Mucosa of descending colon (tissue), 3 donors: Measurements from ENCODE around the gene NOXA1. TPM values are rescaled to one million over a fixed set of nuclear protein-coding genes. Genes with fewer than 3 reads are reported as not detected.

Experiments
- ATAC-seq: fragments of 200-7000 bp; cut with Tn5 transposase; one replicate; pipeline ENCODE4 v1.9.1; 2020; ENCODE audit warnings: mild to moderate bottlenecking, moderate library complexity
- DNase-seq, 3 donors: peaks; one replicate each; pipeline ENCODE4 v3.0.0-alpha.2; 2020
- H3K36me3 ChIP-seq: fragments of 200-600 bp; one replicate; pipeline ENCODE4 v1.8.0; 2021; ENCODE audit warnings: low read depth, mild to moderate bottlenecking
- H3K4me1 ChIP-seq: fragments of 200-600 bp; one replicate; pipeline ENCODE4 v1.8.0; 2021; ENCODE audit warnings: low read depth, mild to moderate bottlenecking
- H3K4me3 ChIP-seq: fragments of 200-600 bp; one replicate; pipeline ENCODE4 v1.8.0; 2021; ENCODE audit warnings: mild to moderate bottlenecking
- H3K9me3 ChIP-seq: fragments of 200-600 bp; one replicate; pipeline ENCODE4 v1.8.0; 2021; ENCODE audit warnings: mild to moderate bottlenecking
- CTCF ChIP-seq: fragments of 200-600 bp; IDR thresholded peaks from one replicate; pipeline ENCODE4 v1.8.0; 2022; ENCODE audit warnings: antibody characterized with exemption, mild to moderate bottlenecking
- intact Hi-C, 2 donors: fragments of 100-400 bp; cut with DNase I in 1 of 2; cut with micrococcal nuclease in 1 of 2; formaldehyde crosslinking; loops; one replicate each; pipeline versions ENCODE4 v1.11.0 to v1.11.1; 2022; cut with DNase I, micrococcal nuclease
- total RNA-seq, 3 donors: library from RNA; stranded (reverse); fragmentation: NEBNext Ultra II Directional in 2 of 3; extraction: Animal tissue kit (Norgen Biotek cat#: 25700) in 2 of 3; gene quantifications; one replicate each; pipeline versions ENCODE4 v1.2.1 to v1.2.4, GENCODE V29; 2021 to 2023
- donor health status: DM: no; HTN: no; CAD: no; lungs with moderate emphysema.
- donor health status: DM: no; HTN: no; CAD: no.
- donor health status: DM: no; HTN: yes; CAD: no.

Gene NOXA1
- total RNA-seq, 3 donors from 2014 or later: 18.0 to 41.5 (median 27.2) TPM

GRCh38 chr9:137403269-137403668, 19.9 kb upstream of the NOXA1 start:
- peaks cover 29% of the 10 kb centered on the region for H3K4me1 ChIP-seq
- peak in 1 of 3 donors; percentile 33 for DNase-seq
- no peaks in the 10 kb centered on the region for H3K36me3 ChIP-seq
- no peak for ATAC-seq
- no peaks in the 10 kb centered on the region for H3K9me3 ChIP-seq
- TF ChIP-seq CTCF: no peak
- intact Hi-C loops: no loop called here
- H3K4me3 ChIP-seq: no peak overlapping the region

GRCh38 chr9:137404961-137405567, 18.1 kb upstream of the NOXA1 start:
- TF ChIP-seq CTCF: no peak
- Histone ChIP-seq H3K36me3 (no peaks in the 10 kb centered on the region), H3K9me3 (no peaks in the 10 kb centered on the region), H3K4me1 (peaks cover 20% of the 10 kb centered on the region), H3K4me3 (no peak overlapping the region)
- ATAC-seq (no peak), DNase-seq (peak in 1 of 3 donors; percentile 40)
- intact Hi-C loops: loop anchor here in 1 of 2 donors (5.0 kb wide), 1 partner anchor 113 kb away; no protein-coding TSS in a partner anchor

GRCh38 chr9:137405677-137406081, 17.5 kb upstream of the NOXA1 start:
- no peaks in the 10 kb centered on the region for H3K36me3 ChIP-seq
- DNase-seq: no peak
- H3K9me3 ChIP-seq: no peaks in the 10 kb centered on the region
- no peak for TF ChIP-seq CTCF
- no peak for ATAC-seq
- peaks cover 17% of the 10 kb centered on the region for H3K4me1 ChIP-seq
- intact Hi-C loops: loop anchor here in 1 of 2 donors (5.0 kb wide), 1 partner anchor 113 kb away; no protein-coding TSS in a partner anchor
- H3K4me3 ChIP-seq: no peak overlapping the region

GRCh38 chr9:137406085-137406760, 17.0 kb upstream of the NOXA1 start:
- Histone ChIP-seq H3K9me3 (no peaks in the 10 kb centered on the region), H3K4me3 (no peak overlapping the region), H3K36me3 (no peaks in the 10 kb centered on the region), H3K4me1 (peaks cover 22% of the 10 kb centered on the region)
- DNase-seq: peak in 2 of 3 donors; percentile 67 to 69
- intact Hi-C loops: loop anchor here in 1 of 2 donors (5.0 kb wide), 1 partner anchor 114 kb away; no protein-coding TSS in a partner anchor
- no peak for TF ChIP-seq CTCF
- ATAC-seq: peak; percentile 67

GRCh38 chr9:137406876-137407589, 16.2 kb upstream of the NOXA1 start:
- H3K4me1 ChIP-seq: peaks cover 26% of the 10 kb centered on the region
- no peak overlapping the region for H3K4me3 ChIP-seq
- no peaks in the 10 kb centered on the region for H3K36me3 ChIP-seq
- no peaks in the 10 kb centered on the region for H3K9me3 ChIP-seq
- peak; percentile 89 for TF ChIP-seq CTCF
- intact Hi-C loops: loop anchor here in 1 of 2 donors (5.0 kb wide), 1 partner anchor 115 kb away; no protein-coding TSS in a partner anchor
- ATAC-seq (peak; percentile 93), DNase-seq (peak; percentile 79 to 88 (median 79))
